H9 (cell line): ENCODE results near the gene MCEMP1. TPM values are rescaled to one million over a fixed set of nuclear protein-coding genes. Genes with fewer than 3 reads are reported as not detected.

Experiments used
- DNase-seq: peaks from one replicate; pipeline ENCODE4 v3.0.0-alpha.2; 2017
- H2AFZ ChIP-seq: one replicate; pipeline ENCODE4 v1.6.1; 2013; ENCODE audit warnings: mild to moderate bottlenecking, low read length, control low read depth, moderate library complexity
- H2AK5ac ChIP-seq: 2 replicates; pipeline ENCODE4 v1.6.1; 2013; ENCODE audit warnings: low read length, control low read depth, mixed read lengths; ENCODE audit not compliant: insufficient read length
- H2BK120ac ChIP-seq: one replicate; pipeline ENCODE4 v1.6.1; 2013; ENCODE audit warnings: low read depth, mild to moderate bottlenecking, low read length, control low read depth, inconsistent platforms; ENCODE audit not compliant: poor library complexity, severe bottlenecking
- H2BK12ac ChIP-seq: 2 replicates; pipeline ENCODE4 v1.6.1; 2013; ENCODE audit warnings: low read length, control low read depth, mixed read lengths, low read depth; ENCODE audit not compliant: insufficient read length
- H2BK15ac ChIP-seq: 2 replicates; pipeline ENCODE4 v1.6.1; 2013; ENCODE audit warnings: low read depth, low read length, control low read depth
- H2BK20ac ChIP-seq: one replicate; pipeline ENCODE4 v1.6.1; 2013; ENCODE audit warnings: low read depth, mild to moderate bottlenecking, low read length, control low read depth, inconsistent platforms; ENCODE audit not compliant: poor library complexity, severe bottlenecking
- H2BK5ac ChIP-seq: 2 replicates; pipeline ENCODE4 v1.6.1; 2013; ENCODE audit warnings: low read length, control low read depth, mixed read lengths; ENCODE audit not compliant: insufficient read length
- H3K14ac ChIP-seq: 2 replicates; pipeline ENCODE4 v1.6.1; 2013; ENCODE audit warnings: low read length, control low read depth; ENCODE audit not compliant: insufficient read depth
- H3K18ac ChIP-seq: 2 replicates; pipeline ENCODE4 v1.6.1; 2013; ENCODE audit warnings: low read depth, mild to moderate bottlenecking, mixed read lengths, low read length, control low read depth; ENCODE audit not compliant: insufficient read length
- H3K23ac ChIP-seq: 2 replicates; pipeline ENCODE4 v1.6.1; 2013; ENCODE audit warnings: low read length, control low read depth, mixed read lengths, low read depth; ENCODE audit not compliant: insufficient read length
- H3K23me2 ChIP-seq: 2 replicates; pipeline ENCODE4 v1.6.1; 2013; ENCODE audit warnings: low read depth, mild to moderate bottlenecking, mixed read lengths, low read length, control low read depth; ENCODE audit not compliant: insufficient read length, poor library complexity, severe bottlenecking
- H3K27ac ChIP-seq: 2 replicates; pipeline ENCODE4 v1.5.1; 2013; ENCODE audit warnings: low read length, control low read depth, mixed read lengths, low read depth; ENCODE audit not compliant: insufficient read length
- H3K27me3 ChIP-seq: 2 replicates; pipeline ENCODE4 v1.6.1; 2013; ENCODE audit warnings: low read length, control low read depth, inconsistent platforms; ENCODE audit not compliant: insufficient read depth
- H3K4ac ChIP-seq: 2 replicates; pipeline ENCODE4 v1.6.1; 2013; ENCODE audit warnings: low read depth, mild to moderate bottlenecking, control low read depth, inconsistent platforms, low read length, moderate library complexity
- H3K4me1 ChIP-seq: 2 replicates; pipeline ENCODE4 v1.6.1; 2013; ENCODE audit warnings: low read length, control low read depth, inconsistent platforms; ENCODE audit not compliant: insufficient read depth
- H3K4me2 ChIP-seq: 2 replicates; pipeline ENCODE4 v1.6.1; 2013; ENCODE audit warnings: low read length, control low read depth, mixed read lengths; ENCODE audit not compliant: insufficient read length, insufficient read depth
- H3K56ac ChIP-seq: 2 replicates; pipeline ENCODE4 v1.6.1; 2013; ENCODE audit warnings: low read depth, mild to moderate bottlenecking, mixed read lengths, low read length, control low read depth; ENCODE audit not compliant: insufficient read length
- H3K79me1 ChIP-seq: 2 replicates; pipeline ENCODE4 v1.6.1; 2013; ENCODE audit warnings: low read depth, mild to moderate bottlenecking, moderate library complexity, low read length, control low read depth, inconsistent platforms; ENCODE audit not compliant: insufficient read depth, poor library complexity, severe bottlenecking
- H3K79me2 ChIP-seq: 2 replicates; pipeline ENCODE4 v1.6.1; 2013; ENCODE audit warnings: low read length, control low read depth, inconsistent platforms; ENCODE audit not compliant: insufficient read depth
- H3K9ac ChIP-seq: 2 replicates; pipeline ENCODE4 v1.6.1; 2013; ENCODE audit warnings: low read length, control low read depth, mixed read lengths; ENCODE audit not compliant: insufficient read length; ENCODE audit errors: extremely low read depth
- H3K9me3 ChIP-seq: one replicate; pipeline ENCODE4 v1.6.1; 2013; ENCODE audit warnings: low read depth, low read length, inconsistent platforms; ENCODE audit not compliant: control insufficient read depth
- H3T11ph ChIP-seq: one replicate; pipeline ENCODE4 v1.6.1; 2013; ENCODE audit warnings: mild to moderate bottlenecking, low read length, control low read depth, inconsistent platforms
- H4K20me1 ChIP-seq: one replicate; pipeline ENCODE4 v1.6.1; 2013; ENCODE audit not compliant: control insufficient read depth, insufficient read length, insufficient read depth
- H4K5ac ChIP-seq: 2 replicates; pipeline ENCODE4 v1.6.1; 2013; ENCODE audit warnings: low read depth, mild to moderate bottlenecking, mixed read lengths, low read length, control low read depth; ENCODE audit not compliant: insufficient read length
- H4K8ac ChIP-seq: replicated peaks from 2 replicates; pipeline ENCODE4 v1.6.1; 2013; ENCODE audit warnings: low read length, control low read depth, mixed read lengths, low read depth; ENCODE audit not compliant: insufficient read length
- H4K91ac ChIP-seq: 2 replicates; pipeline ENCODE4 v1.6.1; 2013; ENCODE audit warnings: low read depth, mild to moderate bottlenecking, moderate library complexity, mixed read lengths, low read length, control low read depth; ENCODE audit not compliant: insufficient read length
- H3K27ac Mint-ChIP-seq, 3 experiments: 2 replicates in 2 of 3; 3 replicates in 1 of 3; pipeline ENCODE4 v1.8.0; 2020 to 2021; ENCODE audit warnings: mixed read lengths in 3 of 3, mild to moderate bottlenecking in 1 of 3, moderate library complexity in 1 of 3
- H3K27me3 Mint-ChIP-seq: 2 replicates; pipeline ENCODE4 v1.8.0; 2021; ENCODE audit warnings: low read depth, mild to moderate bottlenecking, moderate library complexity, mixed read lengths
- H3K36me3 Mint-ChIP-seq, 3 experiments: 2 replicates in 2 of 3; 3 replicates in 1 of 3; pipeline ENCODE4 v1.8.0; 2020 to 2021; ENCODE audit warnings: low read depth in 3 of 3, mixed read lengths in 3 of 3; ENCODE audit not compliant: insufficient read depth in 1 of 3
- H3K4me1 Mint-ChIP-seq, 2 experiments: 2 replicates each; pipeline ENCODE4 v1.8.0; 2020; ENCODE audit warnings: mixed read lengths in 2 of 2
- H3K4me3 Mint-ChIP-seq, 2 experiments: 2 replicates in 1 of 2; 3 replicates in 1 of 2; pipeline ENCODE4 v1.8.0; 2020 to 2021; ENCODE audit warnings: mild to moderate bottlenecking in 2 of 2, mixed read lengths in 2 of 2, moderate library complexity in 1 of 2
- H3K9me3 Mint-ChIP-seq, 2 experiments: 2 replicates in 1 of 2; 3 replicates in 1 of 2; pipeline ENCODE4 v1.8.0; 2020; ENCODE audit warnings: mild to moderate bottlenecking in 2 of 2, mixed read lengths in 2 of 2, moderate library complexity in 1 of 2
- WGBS: extraction: QIAGEN DNeasy Blood & Tissue Kit; methylation state at CpG from one replicate; pipeline ENCODE4 v1.1.7; 2013; ENCODE audit warnings: missing lambda C conversion rate, low lambda C conversion rate, mixed read lengths; ENCODE audit not compliant: insufficient read length; ENCODE audit errors: extremely low coverage; 5-methylcytosine and 5-hydroxymethylcytosine counted together
- total RNA-seq: library from RNA; stranded (reverse); gene quantifications from 2 replicates; pipeline ENCODE4 v1.2.1, GENCODE V29; 2021
- TF ChIP-seq, protein P1 (sequence below): fragments of 200-600 bp; sonication (generic); conservative IDR thresholded peaks from 3 replicates; pipeline ENCODE4 v1.8.0; 2021; ENCODE audit warnings: antibody characterized with exemption, mild to moderate bottlenecking

The MCEMP1 gene
- total RNA-seq, 1 experiment from 2014 or later = not detected

GRCh38 chr19:7655581-7655980 is 21.3 kb upstream of the MCEMP1 start:
- H2BK15ac ChIP-seq = no peak overlapping the region
- H3K9ac ChIP-seq = no peak overlapping the region
- H3K14ac ChIP-seq = no peak overlapping the region
- H4K8ac ChIP-seq = no peak overlapping the region
- no peak overlapping the region for H3K23ac ChIP-seq
- no peaks in the 10 kb centered on the region for H3K23me2 ChIP-seq
- WGBS = no CpG with 5 or more reads among the region's 8 CpGs
- no peak overlapping the region for H2AK5ac ChIP-seq
- no peak overlapping the region for H3K27ac Mint-ChIP-seq
- no peak overlapping the region for H2AFZ ChIP-seq
- no peak overlapping the region for H3K18ac ChIP-seq
- no peak overlapping the region for H3K27ac ChIP-seq
- no peaks in the 10 kb centered on the region for H3K9me3 ChIP-seq
- H3K27me3 ChIP-seq = peaks cover 4% of the 10 kb centered on the region; the same call in 1 of the 2 replicates
- no peak overlapping the region for H3K4ac ChIP-seq
- TF ChIP-seq, protein P1, sequence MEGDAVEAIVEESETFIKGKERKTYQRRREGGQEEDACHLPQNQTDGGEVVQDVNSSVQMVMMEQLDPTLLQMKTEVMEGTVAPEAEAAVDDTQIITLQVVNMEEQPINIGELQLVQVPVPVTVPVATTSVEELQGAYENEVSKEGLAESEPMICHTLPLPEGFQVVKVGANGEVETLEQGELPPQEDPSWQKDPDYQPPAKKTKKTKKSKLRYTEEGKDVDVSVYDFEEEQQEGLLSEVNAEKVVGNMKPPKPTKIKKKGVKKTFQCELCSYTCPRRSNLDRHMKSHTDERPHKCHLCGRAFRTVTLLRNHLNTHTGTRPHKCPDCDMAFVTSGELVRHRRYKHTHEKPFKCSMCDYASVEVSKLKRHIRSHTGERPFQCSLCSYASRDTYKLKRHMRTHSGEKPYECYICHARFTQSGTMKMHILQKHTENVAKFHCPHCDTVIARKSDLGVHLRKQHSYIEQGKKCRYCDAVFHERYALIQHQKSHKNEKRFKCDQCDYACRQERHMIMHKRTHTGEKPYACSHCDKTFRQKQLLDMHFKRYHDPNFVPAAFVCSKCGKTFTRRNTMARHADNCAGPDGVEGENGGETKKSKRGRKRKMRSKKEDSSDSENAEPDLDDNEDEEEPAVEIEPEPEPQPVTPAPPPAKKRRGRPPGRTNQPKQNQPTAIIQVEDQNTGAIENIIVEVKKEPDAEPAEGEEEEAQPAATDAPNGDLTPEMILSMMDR = no peak
- H2BK5ac ChIP-seq = no peak overlapping the region
- H4K91ac ChIP-seq = no peak overlapping the region
- no peak overlapping the region for H3T11ph ChIP-seq
- H2BK20ac ChIP-seq = no peak overlapping the region
- peaks cover 90% of the 10 kb centered on the region for H3K27me3 Mint-ChIP-seq
- DNase-seq = no peak
- H2BK120ac ChIP-seq = no peak overlapping the region
- peaks cover 3 to 6% of the 10 kb centered on the region in 2 experiments for H3K4me1 Mint-ChIP-seq
- no peak overlapping the region for H2BK12ac ChIP-seq
- H3K79me2 ChIP-seq = no peaks in the 10 kb centered on the region
- no peaks in the 10 kb centered on the region for H3K79me1 ChIP-seq
- no peaks in the 10 kb centered on the region for H4K20me1 ChIP-seq
- H3K4me3 Mint-ChIP-seq = no peak overlapping the region
- H3K4me2 ChIP-seq = no peak overlapping the region
- H3K4me1 ChIP-seq = no peaks in the 10 kb centered on the region
- H3K36me3 Mint-ChIP-seq = no peaks in the 10 kb centered on the region
- H3K56ac ChIP-seq = no peak overlapping the region
- peaks cover 0 to 3% of the 10 kb centered on the region in 2 experiments; a peak in 2 of 5 replicates for H3K9me3 Mint-ChIP-seq
- no peak overlapping the region for H4K5ac ChIP-seq
